OCI-LY3 (cell line): ENCODE measurements around the gene SF3B5.

ENCODE experiments used
- H2AFZ ChIP-seq: fragments of 200-600, 300-600 bp; shearing (Covaris generic); 2 replicates; pipeline ENCODE4 v1.6.0; 2014; ENCODE audit warnings: antibody characterized with exemption, low read depth, low read length
- H3K27ac ChIP-seq: fragments of 200-600, 300-600 bp; sonication (generic); 2 replicates; pipeline ENCODE4 v1.5.1; 2014; ENCODE audit warnings: mild to moderate bottlenecking, low read length, moderate library complexity, mixed read lengths
- H3K27me3 ChIP-seq: fragments of 200-600, 300-600 bp; sonication (generic); 2 replicates; pipeline ENCODE4 v1.6.1; 2014; ENCODE audit warnings: low read depth, low read length, mixed read lengths
- H3K36me3 ChIP-seq: fragments of 200-600, 300-600 bp; sonication (generic); replicated peaks from 2 replicates; pipeline ENCODE3; 2014; ENCODE audit warnings: low read depth, low read length, mixed read lengths
- H3K4me1 ChIP-seq: fragments of 300-600, 200-600 bp; sonication (generic); 2 replicates; pipeline ENCODE4 v1.6.1; 2014; ENCODE audit warnings: low read length, mixed read lengths
- H3K4me2 ChIP-seq: fragments of 200-600, 300-600 bp; sonication (generic); 2 replicates; pipeline ENCODE4 v1.6.1; 2014; ENCODE audit warnings: low read length, mixed read lengths
- H3K4me3 ChIP-seq: fragments of 300-600, 200-600 bp; sonication (generic); 2 replicates; pipeline ENCODE4 v1.5.1; 2014; ENCODE audit warnings: antibody characterized with exemption, mild to moderate bottlenecking, low read length, moderate library complexity
- H3K79me2 ChIP-seq: fragments of 300-600, 200-600 bp; shearing (Covaris generic); 2 replicates; pipeline ENCODE4 v1.6.1; 2014; ENCODE audit warnings: mild to moderate bottlenecking, low read length, mixed read lengths
- H3K9ac ChIP-seq: fragments of 300-600, 200-600 bp; shearing (Covaris generic); 2 replicates; pipeline ENCODE4 v1.6.0; 2014; ENCODE audit warnings: mild to moderate bottlenecking, low read length, moderate library complexity
- H3K9me3 ChIP-seq: fragments of 200-600, 300-600 bp; shearing (Covaris generic); 2 replicates; pipeline ENCODE4 v1.6.1; 2014; ENCODE audit warnings: low read length, mixed read lengths; ENCODE audit not compliant: insufficient read depth
- H4K20me1 ChIP-seq: fragments of 200-600, 300-600 bp; sonication (generic); 2 replicates; pipeline ENCODE4 v1.6.1; 2016; ENCODE audit warnings: low read length, mixed read lengths; ENCODE audit not compliant: insufficient read depth
- EZH2phosphoT487 ChIP-seq: fragments of 200-600 bp; shearing (Covaris generic); IDR thresholded peaks from 2 replicates; pipeline ENCODE4 v1.6.1; 2018; ENCODE audit warnings: antibody characterized with exemption, mixed run types, low read depth
- TF ChIP-seq, protein P1 (sequence below): fragments of 200-600, 300-600 bp; sonication (generic); IDR thresholded peaks from 2 replicates; pipeline ENCODE4 v1.5.1; 2014; ENCODE audit warnings: antibody characterized with exemption, low read length, low read depth

Gene SF3B5

GRCh38 chr6:144131248-144131709 lies 35.9 kb upstream of the SF3B5 start:
- H3K4me2 ChIP-seq: peak overlapping the region; percentile 73
- no peaks in the 10 kb centered on the region for H3K36me3 ChIP-seq
- no peaks in the 10 kb centered on the region for H4K20me1 ChIP-seq
- H3K27ac ChIP-seq: no peak overlapping the region
- peaks cover 12% of the 10 kb centered on the region for H3K4me1 ChIP-seq
- no peaks in the 10 kb centered on the region for H3K79me2 ChIP-seq
- H3K27me3 ChIP-seq: peaks cover 4% of the 10 kb centered on the region; the same call in 1 of the 2 replicates
- H3K4me3 ChIP-seq: peak overlapping the region; percentile 53
- H3K9me3 ChIP-seq: no peaks in the 10 kb centered on the region
- no peak overlapping the region for H3K9ac ChIP-seq
- no peak for TF ChIP-seq EZH2phosphoT487
- TF ChIP-seq, protein P1, sequence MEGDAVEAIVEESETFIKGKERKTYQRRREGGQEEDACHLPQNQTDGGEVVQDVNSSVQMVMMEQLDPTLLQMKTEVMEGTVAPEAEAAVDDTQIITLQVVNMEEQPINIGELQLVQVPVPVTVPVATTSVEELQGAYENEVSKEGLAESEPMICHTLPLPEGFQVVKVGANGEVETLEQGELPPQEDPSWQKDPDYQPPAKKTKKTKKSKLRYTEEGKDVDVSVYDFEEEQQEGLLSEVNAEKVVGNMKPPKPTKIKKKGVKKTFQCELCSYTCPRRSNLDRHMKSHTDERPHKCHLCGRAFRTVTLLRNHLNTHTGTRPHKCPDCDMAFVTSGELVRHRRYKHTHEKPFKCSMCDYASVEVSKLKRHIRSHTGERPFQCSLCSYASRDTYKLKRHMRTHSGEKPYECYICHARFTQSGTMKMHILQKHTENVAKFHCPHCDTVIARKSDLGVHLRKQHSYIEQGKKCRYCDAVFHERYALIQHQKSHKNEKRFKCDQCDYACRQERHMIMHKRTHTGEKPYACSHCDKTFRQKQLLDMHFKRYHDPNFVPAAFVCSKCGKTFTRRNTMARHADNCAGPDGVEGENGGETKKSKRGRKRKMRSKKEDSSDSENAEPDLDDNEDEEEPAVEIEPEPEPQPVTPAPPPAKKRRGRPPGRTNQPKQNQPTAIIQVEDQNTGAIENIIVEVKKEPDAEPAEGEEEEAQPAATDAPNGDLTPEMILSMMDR: no peak
- no peak overlapping the region for H2AFZ ChIP-seq

DNA sequence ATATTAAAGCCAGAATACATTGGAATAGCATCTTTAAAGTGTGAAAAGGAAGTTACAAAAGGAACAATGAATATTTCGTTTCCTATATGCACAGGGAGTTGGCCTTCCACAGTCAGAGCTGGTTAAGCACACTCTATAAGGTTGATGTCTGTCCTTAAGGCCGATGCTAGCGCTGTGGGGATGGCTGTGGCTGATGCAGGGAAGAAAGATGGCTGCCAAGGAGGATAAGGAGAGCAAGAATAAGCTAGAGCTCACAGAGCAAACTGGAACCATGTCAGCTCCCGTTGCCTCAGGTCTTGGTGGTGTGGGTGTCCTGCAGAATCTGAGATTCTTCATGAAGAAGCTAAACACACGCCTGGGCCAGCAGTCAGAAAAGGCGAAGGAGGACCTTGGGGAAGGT lies 34.1 kb upstream of the SF3B5 start:
- Histone ChIP-seq H3K4me2 (no peak overlapping the region), H3K79me2 (no peaks in the 10 kb centered on the region), H3K9ac (no peak overlapping the region), H3K27me3 (no peaks in the 10 kb centered on the region), H3K9me3 (no peaks in the 10 kb centered on the region), H3K4me3 (no peak overlapping the region), H3K36me3 (no peaks in the 10 kb centered on the region), H4K20me1 (no peaks in the 10 kb centered on the region), H3K4me1 (peaks cover 12% of the 10 kb centered on the region), H2AFZ (no peak overlapping the region), H3K27ac (no peak overlapping the region)
- no peak for TF ChIP-seq EZH2phosphoT487
- TF ChIP-seq, protein P1: no peak

DNA sequence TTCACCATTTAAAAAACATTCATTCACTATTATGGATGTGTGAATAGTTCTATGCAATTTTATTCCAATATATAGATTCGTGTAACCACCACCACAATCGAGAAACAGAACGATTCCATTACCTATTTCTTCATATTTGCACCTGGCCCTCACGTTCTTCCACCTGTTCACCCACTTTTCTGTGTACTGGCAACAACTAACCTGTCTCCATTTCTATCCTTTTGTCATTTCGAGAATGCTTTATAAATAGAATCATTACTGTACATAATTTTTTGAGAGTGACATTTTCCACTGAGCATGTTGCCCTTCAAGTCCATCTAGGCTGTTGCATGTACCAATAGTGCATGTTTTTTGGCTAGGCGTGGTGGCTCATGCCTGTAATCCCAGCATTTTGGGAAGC lies 31.7 kb upstream of the SF3B5 start:
- no peak for TF ChIP-seq EZH2phosphoT487
- TF ChIP-seq, protein P1: no peak
- Histone ChIP-seq H2AFZ (no peak overlapping the region), H3K4me1 (peaks cover 12% of the 10 kb centered on the region), H3K4me3 (no peak overlapping the region), H3K9me3 (no peaks in the 10 kb centered on the region), H3K4me2 (no peak overlapping the region), H3K27me3 (no peaks in the 10 kb centered on the region), H3K36me3 (no peaks in the 10 kb centered on the region), H3K9ac (no peak overlapping the region), H4K20me1 (no peaks in the 10 kb centered on the region), H3K27ac (no peak overlapping the region), H3K79me2 (no peaks in the 10 kb centered on the region)

- H3K27me3 ChIP-seq: no peaks in the 10 kb centered on the region
- H4K20me1 ChIP-seq: no peaks in the 10 kb centered on the region
- H3K27ac ChIP-seq: no peak overlapping the region
- no peak overlapping the region for H3K9ac ChIP-seq
- H3K36me3 ChIP-seq: no peaks in the 10 kb centered on the region
- no peak overlapping the region for H3K4me2 ChIP-seq
- H3K4me3 ChIP-seq: no peak overlapping the region
- H3K79me2 ChIP-seq: no peaks in the 10 kb centered on the region
- no peaks in the 10 kb centered on the region for H3K9me3 ChIP-seq
- no peaks in the 10 kb centered on the region for H3K4me1 ChIP-seq
- H2AFZ ChIP-seq: no peak overlapping the region
- no peak for TF ChIP-seq EZH2phosphoT487
- TF ChIP-seq, protein P1: no peak
These were observed 28.5 kb upstream of the SF3B5 start for GRCh38 chr6:144123836-144124235.
